GM19468 (cell line): Measurements from ENCODE around the gene SEMA5A.

ENCODE experiments used
- ATAC-seq: cut with Tn5 transposase; IDR thresholded peaks from one replicate; pipeline ENCODE4 v1.9.1; 2021; ENCODE audit warnings: mild to moderate bottlenecking, moderate library complexity, moderate number of reproducible peaks; ENCODE audit not compliant: unreplicated experiment; ENCODE audit errors: extremely low read depth

Gene SEMA5A

DNA sequence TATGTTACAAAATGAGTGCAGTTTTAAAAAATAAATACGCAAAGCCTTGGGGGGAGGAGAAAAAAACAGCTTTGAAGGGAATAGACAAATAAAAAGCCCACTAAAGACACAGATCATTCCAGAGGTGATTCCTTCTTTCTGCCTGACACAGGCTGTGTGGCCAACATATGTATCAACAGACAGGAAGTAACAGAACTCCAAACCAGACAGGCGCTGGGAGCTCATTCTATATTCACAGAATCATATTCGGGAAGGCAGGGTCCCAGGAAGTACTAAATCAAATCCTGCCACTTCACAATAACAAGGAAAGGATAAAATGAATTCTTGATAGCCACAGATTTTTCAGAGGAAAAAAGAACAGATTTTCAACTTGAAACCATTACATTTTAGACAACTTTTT is 62.1 kb downstream of the SEMA5A start:
- ATAC-seq, result no peak

DNA sequence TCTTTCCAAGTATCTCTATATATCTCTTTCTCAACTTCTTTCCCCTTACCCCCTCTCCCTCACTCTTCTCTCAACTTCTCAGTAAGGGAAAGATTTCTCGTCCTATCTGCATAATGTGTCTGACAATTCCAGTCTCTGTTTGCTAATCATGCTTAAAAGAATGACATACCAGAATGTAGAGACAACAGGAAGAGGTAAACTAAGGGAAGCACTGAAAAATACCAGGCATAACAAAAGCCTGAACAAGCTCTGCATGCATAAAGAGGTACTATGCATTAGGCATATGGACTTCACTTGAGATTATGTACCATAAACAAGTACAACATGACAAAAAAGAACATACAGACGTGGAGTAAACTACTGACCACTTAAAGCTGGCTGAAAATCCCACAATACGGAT is 62.6 kb downstream of the SEMA5A start:
- no peak for ATAC-seq

DNA sequence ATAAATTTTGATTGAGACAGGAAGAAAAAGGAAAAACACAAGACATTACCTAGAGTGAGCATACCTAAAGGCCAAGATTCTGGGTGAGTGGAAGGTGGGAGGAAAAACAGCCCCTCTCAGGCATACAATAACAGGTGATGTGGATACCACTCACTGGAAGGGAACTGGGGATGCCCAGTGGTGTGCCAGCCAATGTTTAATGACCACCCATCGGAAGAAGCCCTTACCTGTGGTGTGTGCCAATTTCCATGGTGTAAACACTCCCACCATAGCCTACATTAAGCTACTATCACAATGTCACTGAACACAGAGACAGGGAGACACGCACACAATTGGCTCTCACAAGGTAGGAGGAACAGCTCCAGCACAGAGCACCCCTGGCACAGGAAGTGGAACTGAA is 63.5 kb downstream of the SEMA5A start:
- no peak for ATAC-seq

DNA sequence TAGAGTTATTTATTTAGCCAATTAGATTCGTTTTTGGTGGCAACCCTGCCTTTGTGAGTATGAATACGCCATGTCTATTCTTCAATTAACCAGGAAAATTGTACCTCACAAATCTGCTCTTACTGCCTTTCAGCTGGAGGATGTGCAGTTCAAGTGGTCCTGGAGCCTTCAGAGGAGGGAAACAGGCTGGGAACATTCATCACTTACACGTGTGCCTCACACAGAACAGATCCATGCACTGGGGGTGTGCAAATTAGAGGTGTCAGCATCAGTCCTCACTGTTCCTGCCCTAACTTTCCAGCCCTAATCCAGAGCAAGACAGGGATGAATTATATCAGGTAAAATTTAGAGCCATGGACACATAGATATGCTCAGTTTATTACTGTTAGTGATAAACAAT is 65.4 kb downstream of the SEMA5A start:
- no peak for ATAC-seq

DNA sequence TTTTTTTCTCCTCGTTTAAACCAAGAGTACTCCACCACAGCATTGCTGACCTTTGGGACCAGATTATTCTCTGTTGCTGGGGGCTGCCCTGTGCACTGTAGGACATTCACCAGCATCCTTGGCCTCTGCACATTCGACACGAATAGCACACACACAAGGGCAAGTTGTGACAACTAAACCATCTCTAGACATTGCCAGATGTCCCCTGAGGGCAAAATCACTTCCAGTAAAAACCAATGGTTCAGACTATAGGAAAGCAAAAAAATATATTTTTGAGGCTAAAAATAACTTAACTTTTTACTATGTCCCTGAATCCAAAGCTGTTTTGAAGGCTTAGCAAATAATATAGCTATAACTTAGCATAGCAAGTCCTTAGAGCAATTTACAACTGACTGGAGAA is 65.9 kb downstream of the SEMA5A start:
- ATAC-seq, result no peak

DNA sequence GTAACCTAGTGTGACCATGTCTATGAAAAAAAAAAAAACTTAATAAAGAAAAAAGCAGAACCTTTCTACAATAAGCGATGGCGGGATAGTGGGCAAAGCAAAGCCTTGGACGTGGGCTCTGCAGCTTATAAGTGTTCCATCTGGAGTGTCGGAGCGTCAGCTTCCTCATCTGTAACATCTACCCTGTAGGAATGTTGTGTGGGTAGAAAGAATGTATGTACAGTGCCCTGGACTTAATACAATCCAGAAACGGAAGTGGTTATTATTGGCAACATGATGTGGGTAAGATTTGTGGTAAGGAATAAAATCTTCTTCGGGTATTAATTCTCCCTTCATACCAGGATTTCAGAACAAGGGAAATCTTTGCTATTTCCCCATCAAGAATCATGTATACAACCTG is 66.5 kb downstream of the SEMA5A start:
- ATAC-seq, result no peak

DNA sequence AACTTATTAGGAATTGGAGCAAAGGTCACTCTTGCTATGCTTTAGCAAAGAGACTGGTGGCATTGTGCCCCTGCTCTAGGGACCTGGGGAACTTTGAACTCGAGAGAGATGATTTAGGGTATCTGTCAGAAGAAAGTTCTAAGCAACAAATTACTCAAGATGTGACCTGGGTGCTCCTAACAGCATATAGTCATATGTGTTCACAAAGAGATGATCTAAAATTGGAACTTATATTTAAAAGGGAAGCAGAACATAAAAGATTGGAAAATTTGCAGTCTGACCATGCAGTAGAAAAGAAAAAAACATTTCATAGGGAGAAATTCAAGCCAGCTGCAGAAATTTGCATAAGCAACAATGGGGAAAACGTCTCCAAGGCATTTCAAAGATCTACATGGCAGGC is 68.3 kb downstream of the SEMA5A start:
- no peak for ATAC-seq

DNA sequence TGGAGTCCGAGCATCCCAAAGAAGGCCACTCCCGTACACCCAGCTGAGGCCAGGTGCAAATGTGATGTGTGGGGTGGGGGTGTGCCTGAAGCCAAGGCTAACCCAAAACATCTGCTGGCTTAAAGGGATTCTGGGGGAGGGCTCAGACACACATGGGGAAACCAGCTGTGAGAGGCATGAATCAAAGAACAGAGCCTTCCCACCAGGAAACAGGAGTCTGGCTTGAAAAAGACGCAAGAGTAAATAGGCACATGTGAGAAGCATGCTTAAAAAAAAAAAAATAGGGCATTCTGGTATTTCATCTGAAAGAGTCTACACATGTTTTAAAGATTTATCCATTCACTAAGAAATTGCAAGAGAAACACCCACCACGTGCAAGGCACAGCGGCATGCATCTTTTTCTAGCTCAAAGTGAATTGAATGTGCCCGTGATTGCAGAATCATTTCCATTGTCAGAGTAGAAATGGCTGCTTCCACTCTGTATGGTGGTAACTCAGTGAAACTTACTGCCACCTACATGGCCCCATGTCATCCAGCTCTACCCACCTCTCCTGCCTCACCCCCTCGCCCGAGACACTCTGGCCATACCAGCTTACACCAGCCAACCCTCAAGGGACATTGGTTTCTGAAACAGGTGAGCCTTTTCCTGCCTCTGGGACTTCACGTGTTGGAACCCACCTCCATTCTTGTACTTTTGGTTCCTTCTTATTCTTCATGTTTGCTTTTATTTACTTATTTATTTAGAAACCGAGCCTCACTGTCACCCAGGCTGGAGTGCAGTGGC is 71.5 kb downstream of the SEMA5A start:
- ATAC-seq, result no peak

GRCh38 chr5:9473624-9474023 is 72.3 kb downstream of the SEMA5A start:
- ATAC-seq, result no peak

- no peak for ATAC-seq
Observed at GRCh38 chr5:9470410-9470809, 75.5 kb downstream of the SEMA5A start.

DNA sequence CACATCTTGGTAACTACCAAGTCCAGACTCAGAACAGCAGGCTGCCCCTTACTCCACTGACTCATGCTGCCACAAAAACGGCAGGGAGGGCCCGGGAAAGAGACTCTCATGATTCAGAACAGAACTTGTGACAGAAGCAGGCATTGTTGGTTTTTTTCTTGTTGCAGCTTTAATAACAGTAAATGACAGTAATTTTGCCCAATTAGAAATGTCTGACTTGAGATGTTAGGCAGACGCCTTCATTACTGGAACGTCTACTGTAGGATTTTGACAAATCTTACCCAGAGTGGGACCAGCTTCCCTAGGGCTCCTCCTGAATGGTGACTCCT is 77.9 kb downstream of the SEMA5A start:
- ATAC-seq, result no peak

DNA sequence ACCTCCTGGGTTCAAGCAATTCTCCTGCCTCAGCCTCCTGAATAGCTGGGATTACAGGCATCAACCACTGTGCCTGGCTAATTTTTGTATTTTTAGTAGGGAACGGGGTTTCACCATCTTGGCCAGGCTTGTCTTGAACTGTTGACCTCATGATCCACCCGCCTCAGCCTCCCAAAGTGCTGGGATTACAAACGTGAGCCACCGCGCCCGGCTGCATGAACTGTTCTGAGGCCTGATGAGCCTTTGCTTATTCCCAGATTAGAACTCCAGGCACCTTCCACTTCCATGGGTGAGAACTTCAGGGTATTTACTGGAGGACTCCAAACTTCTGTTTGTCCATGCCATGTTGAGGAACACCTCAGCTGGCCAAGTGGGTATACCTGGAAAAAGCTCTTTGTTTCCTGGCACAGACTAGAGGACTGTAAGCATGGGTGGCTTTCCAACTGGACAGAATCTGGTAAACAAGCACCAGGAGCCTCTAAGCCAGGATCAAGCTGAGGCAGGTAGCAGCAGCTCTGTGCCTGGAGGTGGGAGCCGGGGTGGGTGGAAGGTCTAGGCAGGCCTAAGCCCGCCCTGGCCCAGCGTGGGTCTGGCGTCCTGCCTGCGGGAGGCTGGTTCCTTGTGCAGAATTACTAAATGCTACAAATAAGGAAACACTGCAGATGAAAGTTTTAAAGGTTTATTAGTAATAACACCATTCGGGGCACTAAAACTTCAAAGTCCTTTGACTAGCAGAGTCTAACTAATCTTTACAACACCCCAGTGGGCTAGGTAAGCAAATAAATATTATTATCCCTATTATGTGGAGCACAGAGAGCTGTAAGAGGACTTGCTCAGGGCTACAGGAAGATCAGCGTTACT is 78.4 kb downstream of the SEMA5A start:
- ATAC-seq, result no peak

- no peak for ATAC-seq
Observed at GRCh38 chr5:9466697-9467096, 79.2 kb downstream of the SEMA5A start.

GRCh38 chr5:9464478-9464877 is 81.4 kb downstream of the SEMA5A start:
- no peak for ATAC-seq

DNA sequence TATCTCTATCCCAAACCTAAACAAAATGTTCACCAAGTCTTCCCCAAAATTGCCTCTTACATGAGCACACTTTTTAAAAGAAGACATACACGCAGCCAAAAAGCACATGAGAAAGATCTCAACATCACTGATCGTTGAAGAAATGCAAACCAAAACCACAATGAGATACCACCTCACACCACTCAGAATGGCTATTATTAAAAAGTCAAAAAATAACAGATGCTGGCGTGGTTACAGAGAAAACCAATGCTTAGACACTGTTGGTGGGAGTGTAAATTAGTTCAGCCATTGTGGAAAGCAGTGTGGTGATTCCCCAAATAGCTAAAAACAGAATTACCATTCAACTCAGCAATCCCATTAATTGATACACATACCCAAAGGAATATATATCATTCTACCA is 83.8 kb downstream of the SEMA5A start:
- ATAC-seq, result no peak

- ATAC-seq, result no peak
Observed at GRCh38 chr5:9460885-9461645, 84.8 kb downstream of the SEMA5A start.

DNA sequence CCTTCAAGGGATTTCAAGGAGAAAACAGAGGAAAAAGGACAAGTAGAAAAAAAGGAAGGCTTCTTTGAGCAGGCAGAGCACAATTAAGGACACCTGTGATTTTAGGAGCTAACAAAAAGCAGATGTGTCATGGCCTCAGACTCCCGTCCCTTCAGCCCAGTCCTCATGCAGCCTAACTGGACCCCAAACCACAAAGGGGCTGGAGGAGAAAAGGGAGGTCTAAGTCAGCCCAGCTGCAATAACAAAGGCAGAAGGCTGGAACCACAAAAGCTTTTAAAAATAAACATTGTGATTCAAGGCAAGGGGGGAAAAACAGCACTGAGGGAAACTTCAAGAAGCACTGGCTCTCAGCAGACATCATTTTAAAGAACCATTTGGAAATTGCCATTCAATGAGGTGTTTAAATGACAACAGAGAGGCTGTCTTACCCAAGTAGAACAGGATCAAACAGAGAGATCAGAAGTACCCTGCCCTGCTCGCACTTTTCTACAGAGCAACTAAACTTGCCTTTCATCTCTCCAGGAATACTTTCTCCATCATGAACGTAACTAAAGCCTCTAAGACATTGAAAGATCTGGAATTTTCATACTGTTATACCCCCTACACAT is 89.3 kb downstream of the SEMA5A start:
- ATAC-seq, result no peak

DNA sequence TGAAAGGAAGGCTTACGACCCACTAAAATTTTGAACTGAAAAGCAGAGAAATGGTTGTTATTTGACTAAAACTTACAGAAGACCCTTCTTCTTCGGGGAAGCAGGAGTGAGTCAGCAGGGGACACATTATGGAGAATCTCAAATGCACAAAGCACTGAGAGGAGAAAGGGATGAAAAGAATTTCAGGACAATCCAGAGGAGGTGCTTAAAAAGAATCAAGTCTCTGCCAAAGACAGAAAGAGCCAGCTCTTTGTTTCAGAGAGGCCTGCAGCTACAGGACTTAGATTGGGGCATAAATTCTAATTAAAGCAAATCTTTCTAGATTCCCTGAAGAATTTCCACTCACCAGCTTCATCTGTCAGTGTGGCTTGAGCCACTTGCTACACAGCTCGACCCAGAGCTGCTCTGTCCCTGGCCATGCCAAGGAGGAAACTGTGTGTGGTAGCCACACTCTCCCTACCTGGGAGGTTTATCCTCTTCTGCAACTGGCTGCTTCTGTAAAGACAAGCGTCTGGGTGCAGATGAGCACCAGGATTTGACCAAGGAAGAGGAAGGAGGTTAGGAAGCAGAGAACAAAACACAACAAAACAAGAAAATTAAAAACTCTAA is 89.9 kb downstream of the SEMA5A start:
- no peak for ATAC-seq

- no peak for ATAC-seq
Observed at GRCh38 chr5:9454491-9454890, 91.4 kb downstream of the SEMA5A start.

DNA sequence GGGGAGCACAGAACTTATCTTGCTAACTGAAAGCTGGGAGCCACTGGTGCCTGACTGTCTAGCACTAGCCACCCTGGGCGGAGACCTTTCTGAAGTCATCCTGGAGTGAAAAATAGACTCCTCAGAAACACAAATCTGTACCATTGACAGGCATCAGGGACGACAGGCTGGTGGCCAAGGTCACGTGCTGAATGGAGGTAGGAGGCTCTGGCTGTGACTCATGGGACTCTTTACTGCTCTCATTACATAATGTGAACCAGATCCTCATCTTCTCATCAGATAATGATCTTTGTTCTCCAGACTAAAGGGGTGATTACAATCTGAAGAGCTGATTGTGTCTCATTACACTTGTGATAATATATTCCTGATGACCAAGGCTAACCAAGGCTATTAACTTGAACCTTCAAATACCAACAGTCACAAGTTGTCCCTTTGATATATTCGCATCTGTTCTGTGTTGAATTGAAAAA is 91.8 kb downstream of the SEMA5A start:
- ATAC-seq, result no peak
